ENCODE results near the gene ECI2. TPM values are rescaled to one million over a fixed set of nuclear protein-coding genes. Genes with fewer than 3 reads are reported as not detected.

ECI2 gene
- total and polyA plus RNA-seq, 2 of the 13 experiments (the other 11 are each of a cell fraction or from before 2014, with no cell fraction given), result 78.5 to 228 TPM

DNA sequence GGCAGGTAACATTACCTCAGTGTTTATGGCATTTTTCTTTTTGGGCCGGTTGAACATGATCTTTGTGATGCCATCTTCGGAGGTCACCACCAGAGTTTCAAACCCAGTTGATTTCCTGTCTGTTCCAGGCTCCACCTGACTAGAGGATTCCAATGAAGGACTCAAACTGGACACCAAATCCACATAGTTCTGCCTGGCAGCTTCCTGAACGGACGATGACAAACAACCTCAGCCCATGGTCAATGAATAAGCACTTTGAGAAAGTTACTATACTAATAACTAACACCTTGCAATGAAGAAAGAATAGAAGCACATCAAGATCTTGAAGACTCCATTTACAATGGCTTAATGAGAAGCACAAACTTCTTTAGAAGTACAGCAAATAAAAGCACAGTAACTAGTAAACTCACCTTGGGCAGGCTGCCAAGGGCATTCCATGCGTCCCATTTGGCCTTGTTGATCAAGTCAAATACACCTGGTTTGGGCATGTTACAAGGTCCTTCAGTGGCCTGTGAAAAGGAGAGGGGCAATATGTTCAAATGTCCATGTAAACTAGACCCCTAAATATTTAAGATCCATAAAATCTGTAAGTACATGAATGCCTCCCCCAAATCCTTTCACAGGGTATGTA lies 4.9 kb downstream of the ECI2 start (continued):
- no peak for TF ChIP-seq TGIF2 (CRISPR knock-in tag; IDR thresholded peaks at IDR 0.05)
- TF ChIP-seq, protein P1, sequence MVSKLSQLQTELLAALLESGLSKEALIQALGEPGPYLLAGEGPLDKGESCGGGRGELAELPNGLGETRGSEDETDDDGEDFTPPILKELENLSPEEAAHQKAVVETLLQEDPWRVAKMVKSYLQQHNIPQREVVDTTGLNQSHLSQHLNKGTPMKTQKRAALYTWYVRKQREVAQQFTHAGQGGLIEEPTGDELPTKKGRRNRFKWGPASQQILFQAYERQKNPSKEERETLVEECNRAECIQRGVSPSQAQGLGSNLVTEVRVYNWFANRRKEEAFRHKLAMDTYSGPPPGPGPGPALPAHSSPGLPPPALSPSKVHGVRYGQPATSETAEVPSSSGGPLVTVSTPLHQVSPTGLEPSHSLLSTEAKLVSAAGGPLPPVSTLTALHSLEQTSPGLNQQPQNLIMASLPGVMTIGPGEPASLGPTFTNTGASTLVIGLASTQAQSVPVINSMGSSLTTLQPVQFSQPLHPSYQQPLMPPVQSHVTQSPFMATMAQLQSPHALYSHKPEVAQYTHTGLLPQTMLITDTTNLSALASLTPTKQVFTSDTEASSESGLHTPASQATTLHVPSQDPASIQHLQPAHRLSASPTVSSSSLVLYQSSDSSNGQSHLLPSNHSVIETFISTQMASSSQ (IDR thresholded peaks at IDR 0.05; ENCODE audit: low read depth), result no peak
- TF ChIP-seq, protein P1 (CRISPR knock-in tag; IDR thresholded peaks at IDR 0.05; ENCODE audit: borderline replicate concordance), result no peak
- no peak for TF ChIP-seq PCBP2 (optimal IDR thresholded peaks at IDR 0.05; ENCODE audit: low read depth, low read length, poor library complexity, severe bottlenecking)
- peak; percentile 69 for TF ChIP-seq SOX5 (CRISPR knock-in tag; IDR thresholded peaks at IDR 0.05; ENCODE audit: borderline replicate concordance)
- TF ChIP-seq ZNF776 (CRISPR knock-in tag; IDR thresholded peaks at IDR 0.05), result no peak
- TF ChIP-seq ZNF781 (CRISPR knock-in tag; IDR thresholded peaks at IDR 0.05; ENCODE audit: borderline replicate concordance, not compliant biosample characterization), result no peak
- no peak for TF ChIP-seq HOXA9 (CRISPR knock-in tag; IDR thresholded peaks at IDR 0.05; ENCODE audit: borderline replicate concordance)
- TF ChIP-seq, protein P2, sequence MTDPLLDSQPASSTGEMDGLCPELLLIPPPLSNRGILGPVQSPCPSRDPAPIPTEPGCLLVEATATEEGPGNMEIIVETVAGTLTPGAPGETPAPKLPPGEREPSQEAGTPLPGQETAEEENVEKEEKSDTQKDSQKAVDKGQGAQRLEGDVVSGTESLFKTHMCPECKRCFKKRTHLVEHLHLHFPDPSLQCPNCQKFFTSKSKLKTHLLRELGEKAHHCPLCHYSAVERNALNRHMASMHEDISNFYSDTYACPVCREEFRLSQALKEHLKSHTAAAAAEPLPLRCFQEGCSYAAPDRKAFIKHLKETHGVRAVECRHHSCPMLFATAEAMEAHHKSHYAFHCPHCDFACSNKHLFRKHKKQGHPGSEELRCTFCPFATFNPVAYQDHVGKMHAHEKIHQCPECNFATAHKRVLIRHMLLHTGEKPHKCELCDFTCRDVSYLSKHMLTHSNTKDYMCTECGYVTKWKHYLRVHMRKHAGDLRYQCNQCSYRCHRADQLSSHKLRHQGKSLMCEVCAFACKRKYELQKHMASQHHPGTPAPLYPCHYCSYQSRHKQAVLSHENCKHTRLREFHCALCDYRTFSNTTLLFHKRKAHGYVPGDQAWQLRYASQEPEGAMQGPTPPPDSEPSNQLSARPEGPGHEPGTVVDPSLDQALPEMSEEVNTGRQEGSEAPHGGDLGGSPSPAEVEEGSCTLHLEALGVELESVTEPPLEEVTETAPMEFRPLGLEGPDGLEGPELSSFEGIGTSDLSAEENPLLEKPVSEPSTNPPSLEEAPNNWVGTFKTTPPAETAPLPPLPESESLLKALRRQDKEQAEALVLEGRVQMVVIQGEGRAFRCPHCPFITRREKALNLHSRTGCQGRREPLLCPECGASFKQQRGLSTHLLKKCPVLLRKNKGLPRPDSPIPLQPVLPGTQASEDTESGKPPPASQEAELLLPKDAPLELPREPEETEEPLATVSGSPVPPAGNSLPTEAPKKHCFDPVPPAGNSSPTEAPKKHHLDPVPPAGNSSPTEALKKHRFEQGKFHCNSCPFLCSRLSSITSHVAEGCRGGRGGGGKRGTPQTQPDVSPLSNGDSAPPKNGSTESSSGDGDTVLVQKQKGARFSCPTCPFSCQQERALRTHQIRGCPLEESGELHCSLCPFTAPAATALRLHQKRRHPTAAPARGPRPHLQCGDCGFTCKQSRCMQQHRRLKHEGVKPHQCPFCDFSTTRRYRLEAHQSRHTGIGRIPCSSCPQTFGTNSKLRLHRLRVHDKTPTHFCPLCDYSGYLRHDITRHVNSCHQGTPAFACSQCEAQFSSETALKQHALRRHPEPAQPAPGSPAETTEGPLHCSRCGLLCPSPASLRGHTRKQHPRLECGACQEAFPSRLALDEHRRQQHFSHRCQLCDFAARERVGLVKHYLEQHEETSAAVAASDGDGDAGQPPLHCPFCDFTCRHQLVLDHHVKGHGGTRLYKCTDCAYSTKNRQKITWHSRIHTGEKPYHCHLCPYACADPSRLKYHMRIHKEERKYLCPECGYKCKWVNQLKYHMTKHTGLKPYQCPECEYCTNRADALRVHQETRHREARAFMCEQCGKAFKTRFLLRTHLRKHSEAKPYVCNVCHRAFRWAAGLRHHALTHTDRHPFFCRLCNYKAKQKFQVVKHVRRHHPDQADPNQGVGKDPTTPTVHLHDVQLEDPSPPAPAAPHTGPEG (CRISPR knock-in tag; IDR thresholded peaks at IDR 0.05), result no peak
- TF ChIP-seq, protein P3, sequence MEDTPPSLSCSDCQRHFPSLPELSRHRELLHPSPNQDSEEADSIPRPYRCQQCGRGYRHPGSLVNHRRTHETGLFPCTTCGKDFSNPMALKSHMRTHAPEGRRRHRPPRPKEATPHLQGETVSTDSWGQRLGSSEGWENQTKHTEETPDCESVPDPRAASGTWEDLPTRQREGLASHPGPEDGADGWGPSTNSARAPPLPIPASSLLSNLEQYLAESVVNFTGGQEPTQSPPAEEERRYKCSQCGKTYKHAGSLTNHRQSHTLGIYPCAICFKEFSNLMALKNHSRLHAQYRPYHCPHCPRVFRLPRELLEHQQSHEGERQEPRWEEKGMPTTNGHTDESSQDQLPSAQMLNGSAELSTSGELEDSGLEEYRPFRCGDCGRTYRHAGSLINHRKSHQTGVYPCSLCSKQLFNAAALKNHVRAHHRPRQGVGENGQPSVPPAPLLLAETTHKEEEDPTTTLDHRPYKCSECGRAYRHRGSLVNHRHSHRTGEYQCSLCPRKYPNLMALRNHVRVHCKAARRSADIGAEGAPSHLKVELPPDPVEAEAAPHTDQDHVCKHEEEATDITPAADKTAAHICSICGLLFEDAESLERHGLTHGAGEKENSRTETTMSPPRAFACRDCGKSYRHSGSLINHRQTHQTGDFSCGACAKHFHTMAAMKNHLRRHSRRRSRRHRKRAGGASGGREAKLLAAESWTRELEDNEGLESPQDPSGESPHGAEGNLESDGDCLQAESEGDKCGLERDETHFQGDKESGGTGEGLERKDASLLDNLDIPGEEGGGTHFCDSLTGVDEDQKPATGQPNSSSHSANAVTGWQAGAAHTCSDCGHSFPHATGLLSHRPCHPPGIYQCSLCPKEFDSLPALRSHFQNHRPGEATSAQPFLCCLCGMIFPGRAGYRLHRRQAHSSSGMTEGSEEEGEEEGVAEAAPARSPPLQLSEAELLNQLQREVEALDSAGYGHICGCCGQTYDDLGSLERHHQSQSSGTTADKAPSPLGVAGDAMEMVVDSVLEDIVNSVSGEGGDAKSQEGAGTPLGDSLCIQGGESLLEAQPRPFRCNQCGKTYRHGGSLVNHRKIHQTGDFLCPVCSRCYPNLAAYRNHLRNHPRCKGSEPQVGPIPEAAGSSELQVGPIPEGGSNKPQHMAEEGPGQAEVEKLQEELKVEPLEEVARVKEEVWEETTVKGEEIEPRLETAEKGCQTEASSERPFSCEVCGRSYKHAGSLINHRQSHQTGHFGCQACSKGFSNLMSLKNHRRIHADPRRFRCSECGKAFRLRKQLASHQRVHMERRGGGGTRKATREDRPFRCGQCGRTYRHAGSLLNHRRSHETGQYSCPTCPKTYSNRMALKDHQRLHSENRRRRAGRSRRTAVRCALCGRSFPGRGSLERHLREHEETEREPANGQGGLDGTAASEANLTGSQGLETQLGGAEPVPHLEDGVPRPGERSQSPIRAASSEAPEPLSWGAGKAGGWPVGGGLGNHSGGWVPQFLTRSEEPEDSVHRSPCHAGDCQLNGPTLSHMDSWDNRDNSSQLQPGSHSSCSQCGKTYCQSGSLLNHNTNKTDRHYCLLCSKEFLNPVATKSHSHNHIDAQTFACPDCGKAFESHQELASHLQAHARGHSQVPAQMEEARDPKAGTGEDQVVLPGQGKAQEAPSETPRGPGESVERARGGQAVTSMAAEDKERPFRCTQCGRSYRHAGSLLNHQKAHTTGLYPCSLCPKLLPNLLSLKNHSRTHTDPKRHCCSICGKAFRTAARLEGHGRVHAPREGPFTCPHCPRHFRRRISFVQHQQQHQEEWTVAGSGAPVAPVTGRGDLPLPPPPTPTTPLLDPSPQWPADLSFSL (CRISPR knock-in tag; IDR thresholded peaks at IDR 0.05), result no peak

Measured in HepG2 (cell line).